ENCODE data around the gene RAB27B.
"Not testable (repeated sequence)": the region's sequence is repeated elsewhere in the genome, so short reads cannot be mapped to it uniquely, and the experiment has no call there.

RAB27B gene

DNA sequence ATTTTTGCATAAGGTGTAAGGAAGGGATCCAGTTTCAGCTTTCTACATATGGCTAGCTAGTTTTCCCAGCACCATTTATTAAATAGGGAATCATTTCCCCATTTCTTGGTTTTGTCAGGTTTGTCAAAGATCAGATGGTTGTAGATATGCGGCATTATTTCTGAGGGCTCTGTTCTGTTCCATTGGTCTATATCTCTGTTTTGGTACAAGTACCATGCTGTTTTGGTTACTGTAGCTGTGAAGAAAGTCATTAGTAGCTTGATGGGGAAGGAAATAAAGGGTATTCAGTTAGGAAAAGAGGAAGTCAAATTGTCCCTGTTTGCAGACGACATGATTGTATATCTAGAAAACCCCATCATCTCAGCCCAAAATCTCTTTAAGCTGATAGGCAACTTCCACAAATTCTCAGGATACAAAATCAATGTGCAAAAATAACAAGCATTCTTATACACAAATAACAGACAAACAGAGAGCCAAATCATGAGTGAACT is 7.4 kb upstream of the RAB27B start:
- DNase-seq = not testable (repeated sequence)

DNA sequence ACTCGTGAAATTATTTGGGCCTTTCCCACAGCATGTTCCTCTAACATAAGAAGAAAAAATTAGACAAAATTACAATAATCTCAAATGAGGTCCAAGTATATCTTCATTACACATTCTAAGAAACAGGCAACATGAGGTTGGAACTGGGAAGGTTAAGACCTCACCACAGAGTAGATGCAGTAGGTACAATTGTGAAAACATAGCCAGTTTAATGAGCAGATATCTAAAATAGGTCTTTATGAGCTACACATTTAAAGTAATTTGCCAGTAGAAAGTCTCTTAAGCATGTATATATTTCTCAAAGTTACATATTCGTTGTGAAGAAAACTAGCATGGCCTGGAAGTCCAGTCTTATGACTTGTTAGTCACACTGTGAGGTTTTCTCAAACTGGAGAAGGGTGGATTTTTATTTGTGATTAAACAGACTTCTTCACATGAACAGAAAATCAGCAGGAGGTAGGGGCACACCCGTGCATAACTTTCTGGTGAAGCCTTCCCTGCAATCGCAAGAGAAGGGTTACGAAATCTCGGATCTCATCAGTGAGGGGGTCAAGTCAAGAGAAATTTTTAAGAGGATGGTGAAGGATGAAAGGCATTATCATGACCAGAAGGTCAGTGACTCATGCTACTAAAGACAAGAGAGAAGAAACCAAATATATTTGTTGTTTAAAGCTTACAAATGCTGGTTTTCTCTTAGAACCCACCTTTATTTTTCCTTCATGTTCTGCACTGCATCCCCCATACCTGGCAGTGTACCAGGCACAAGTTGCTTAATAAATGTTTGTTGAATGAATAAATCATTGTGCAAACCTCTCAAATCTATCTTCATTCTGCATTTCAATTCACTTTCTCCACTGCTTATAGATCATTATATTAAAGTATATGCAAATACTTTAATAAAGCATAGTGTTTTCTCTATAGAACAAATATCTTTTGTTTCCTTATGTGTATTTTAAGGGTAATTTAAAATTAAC is 5.1 kb upstream of the RAB27B start:
- DNase-seq = no peak

DNA sequence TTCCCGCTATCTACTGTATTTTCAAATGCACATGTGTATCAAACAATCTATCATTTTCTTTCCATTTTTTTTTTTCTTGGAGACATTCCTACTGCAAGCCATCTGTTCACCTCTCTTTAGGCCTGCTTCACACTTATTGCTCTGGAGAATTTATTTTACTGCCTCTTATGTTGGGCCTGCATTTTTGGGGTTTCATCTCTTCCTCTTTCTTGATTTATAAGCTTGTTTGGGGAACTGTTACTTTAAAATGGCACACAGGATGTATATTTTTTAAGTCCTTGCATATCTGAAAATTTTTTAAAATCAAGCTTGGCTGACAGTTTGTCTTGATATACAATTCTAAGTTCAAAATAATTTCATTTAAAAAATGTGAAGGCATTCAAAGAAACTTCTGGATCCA is 3.5 kb upstream of the RAB27B start:
- DNase-seq = no peak

DNA sequence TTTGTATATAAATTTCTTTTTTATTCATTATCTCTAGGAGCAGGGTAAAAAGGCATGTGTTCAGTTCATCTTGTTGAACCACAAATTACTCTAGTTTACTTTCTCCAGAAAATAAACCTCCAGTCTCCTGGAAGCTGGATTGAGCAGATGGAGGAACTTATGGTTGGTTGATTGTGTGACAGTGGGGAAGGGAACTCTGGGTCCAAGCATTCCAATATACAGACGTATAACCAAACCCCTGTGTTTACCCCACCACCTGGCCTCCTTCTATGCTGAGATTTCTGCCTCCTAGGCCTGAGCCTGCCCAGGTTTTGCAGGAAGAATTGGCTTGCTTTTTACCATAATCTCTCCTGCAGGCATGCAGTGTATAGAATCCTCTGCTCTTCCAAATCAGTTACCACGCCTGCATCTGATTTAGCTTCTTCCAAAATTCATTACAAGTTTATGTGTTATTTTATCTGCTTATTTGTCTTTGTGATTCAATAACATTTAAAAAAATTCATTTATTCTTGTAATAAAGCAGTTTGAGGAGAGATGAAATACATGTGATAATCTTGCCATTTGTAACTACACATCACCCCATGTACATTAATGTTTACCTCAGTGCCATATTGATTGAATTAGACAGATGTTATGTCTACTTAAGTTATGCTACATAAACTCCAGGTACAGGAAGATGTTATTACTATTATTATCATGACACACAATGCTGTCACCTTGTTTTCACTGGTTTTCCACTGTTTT is 2.5 kb upstream of the RAB27B start:
- no peak for DNase-seq

DNA sequence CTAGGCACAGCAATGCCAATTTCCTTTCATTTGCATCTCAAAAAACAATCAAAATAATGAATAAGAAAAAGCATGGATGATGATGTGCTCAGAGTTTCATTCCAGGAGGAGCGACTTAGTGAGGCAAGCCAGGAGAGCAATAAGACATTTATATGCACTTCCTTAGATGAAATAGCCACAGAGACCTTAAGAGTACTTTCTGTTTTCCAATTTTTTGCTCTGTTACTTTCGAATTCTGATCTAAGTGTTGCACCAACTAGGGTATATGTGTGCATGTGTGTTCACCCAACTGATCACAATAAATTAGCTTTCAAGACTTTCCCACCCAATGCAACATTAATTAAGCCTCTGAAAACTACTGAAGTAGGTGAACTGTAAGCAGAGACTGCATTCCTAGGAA is 709 bp downstream of the RAB27B start:
- no peak for DNase-seq

DNA sequence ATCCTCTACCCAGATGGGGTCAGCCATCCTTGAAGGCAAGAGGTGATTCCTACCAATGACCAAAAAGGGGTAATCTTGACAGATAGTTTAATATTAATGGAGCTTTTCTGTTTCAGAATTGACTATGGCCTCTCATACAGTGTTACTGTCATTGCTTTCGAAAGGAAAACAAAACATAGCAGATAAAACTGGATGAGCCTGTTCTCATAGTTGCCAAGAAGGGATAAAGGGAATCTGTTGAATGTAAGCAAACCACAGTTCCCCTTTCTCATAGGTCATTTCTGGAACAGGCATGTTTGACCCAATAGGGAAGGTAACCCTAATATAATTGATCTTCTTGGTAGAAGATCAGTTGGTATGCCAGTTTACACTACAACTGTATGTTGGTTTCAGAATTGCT is 1.6 kb downstream of the RAB27B start:
- no peak for DNase-seq

DNA sequence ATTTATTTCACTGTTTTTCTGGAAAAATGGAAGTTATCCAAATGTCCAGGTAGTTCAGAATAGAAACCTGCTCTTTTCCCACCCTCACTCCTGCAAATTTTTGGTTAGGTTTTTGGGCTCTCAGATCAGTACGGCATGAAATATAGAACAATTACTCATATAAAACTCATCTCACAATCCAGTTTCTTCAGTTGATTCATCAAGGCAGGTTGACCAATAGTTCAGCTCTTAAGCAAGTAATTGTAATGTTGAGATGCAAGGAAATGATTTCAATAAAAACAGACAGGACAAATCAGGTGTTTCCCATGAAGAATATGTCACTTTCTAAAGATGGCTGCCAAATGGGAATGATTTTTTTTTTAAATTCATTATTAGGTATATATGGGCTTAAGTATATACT is 2.0 kb downstream of the RAB27B start:
- no peak for DNase-seq

DNA sequence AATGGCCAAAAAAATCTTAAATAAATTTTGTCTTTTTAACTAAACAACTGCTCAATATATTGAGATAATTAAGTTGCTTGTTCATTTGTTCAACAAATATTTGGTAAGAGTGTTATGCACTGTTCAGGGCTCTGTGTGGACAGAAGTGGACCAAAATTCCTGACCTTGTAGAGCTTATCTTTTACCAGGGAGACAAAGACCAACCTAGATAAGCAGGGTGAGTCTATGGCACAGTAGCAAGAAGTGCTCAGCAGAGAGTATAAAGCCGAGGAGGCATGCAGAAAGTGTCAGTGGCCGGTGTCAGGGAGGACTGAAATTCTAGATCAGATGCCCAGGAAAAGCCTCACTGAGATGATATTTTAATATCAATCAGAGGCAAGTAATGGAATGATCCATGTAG is 2.6 kb downstream of the RAB27B start:
- DNase-seq = no peak

DNA sequence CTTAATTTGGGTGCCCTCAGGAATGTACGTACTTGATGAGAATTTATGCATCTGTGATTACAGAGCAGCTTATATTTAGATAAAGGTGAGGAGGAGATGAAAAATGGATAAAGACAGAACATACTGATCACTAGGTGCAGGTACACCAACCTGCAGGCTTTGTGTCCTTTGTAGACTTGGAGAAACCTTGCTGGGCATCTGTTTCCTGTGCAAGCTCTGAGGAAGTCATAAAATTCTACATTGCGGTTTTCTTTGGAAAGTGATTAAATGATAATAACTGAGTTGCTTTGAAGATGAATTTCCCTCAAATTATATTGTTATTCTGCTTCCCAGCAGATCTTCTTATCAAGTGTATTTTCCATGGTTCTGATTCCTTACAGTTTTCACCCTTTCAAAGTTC is 7.7 kb downstream of the RAB27B start:
- DNase-seq = no peak

DNA sequence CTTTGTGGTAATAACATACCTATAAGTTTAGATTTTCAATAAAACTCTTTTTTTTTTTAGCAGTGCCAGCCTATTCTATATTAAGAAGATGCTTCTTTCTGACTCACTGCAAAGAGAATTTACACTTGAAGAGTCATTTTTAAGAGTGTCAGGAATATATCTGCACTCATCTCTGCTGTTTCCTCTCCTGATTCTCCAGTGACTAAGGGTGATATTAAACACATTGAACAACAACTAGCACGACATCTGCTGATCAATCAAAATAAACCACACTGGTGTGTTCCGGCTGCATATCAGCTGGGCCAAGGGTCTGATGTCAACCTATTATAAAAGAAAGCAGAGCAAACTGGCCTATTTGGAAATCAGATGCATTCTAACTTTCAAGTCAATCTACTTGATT is 15.0 kb downstream of the RAB27B start:
- no peak for DNase-seq

DNA sequence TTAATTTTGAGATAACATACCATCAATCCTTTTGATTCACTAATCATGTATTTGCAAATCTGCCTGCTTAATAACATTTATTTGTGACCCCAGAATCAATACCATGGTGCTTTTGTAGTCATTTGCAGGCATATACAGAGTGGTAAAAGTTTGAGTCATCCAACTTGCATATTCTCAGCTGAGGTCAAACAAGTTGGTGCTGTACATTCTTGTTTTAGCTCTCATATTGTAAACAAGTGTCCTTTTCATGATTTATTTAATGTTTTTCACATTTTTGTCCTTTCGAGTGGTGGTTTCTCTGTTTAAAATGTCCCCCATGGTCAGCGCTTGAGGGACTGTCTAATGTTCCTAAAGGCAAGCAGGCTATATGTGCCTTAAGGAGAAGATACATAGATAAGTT is 17.5 kb downstream of the RAB27B start:
- DNase-seq = no peak

DNA sequence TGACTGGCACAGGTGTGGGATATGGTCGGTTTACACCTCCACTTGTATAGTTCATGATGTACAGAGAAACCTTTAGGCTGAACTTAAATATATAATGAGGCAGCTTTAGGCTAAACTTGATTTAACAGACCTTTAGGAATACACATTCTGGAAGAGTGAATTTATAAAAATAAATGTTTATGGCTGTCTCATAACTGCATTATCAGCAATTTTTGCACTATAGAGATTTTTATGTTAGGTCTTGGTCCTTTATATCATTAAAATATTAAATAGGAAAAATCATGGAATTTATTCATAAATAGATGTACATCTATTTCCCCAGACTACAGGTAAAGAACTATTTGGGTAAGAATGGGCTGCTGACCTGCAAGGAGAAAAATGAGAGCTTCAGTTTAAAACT is 19.8 kb downstream of the RAB27B start:
- no peak for DNase-seq

DNA sequence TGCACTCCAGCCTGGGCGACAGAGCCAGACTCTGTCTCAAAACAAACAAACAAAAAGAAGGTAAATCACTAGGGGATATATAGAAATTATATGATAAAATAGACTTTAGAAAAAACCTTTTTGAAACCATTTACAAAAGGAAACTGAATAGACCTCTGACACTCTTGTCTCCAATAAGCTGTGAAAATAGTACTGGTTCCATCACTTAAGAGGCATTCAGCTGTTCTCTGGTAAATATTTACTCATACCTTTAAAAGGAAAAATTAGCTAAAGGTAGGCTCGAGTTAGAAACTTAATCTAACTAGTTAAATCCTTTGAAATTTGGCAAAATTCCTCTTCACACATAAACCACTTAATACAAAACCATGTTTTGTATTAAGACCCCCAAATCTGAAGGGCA is 21.4 kb downstream of the RAB27B start:
- no peak for DNase-seq

DNA sequence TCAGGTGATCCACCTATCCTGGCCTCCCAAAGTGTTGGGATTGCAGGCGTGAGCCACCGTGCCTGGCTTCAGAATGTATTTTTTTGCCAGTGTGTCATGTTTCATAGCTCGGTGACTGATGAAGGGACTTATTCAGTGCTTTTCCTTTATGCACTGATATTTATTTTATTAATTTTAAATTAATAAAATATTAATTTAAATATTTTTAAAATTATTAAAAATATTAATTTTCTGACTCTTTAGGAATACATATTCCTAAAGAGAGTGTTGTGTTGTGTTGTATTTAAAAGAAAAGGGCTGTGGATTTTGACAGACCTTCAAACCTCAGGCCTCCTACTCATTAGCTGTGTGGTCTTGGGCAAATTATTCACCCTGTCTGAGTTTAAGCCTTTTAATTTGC is 22.3 kb downstream of the RAB27B start:
- no peak for DNase-seq

DNA sequence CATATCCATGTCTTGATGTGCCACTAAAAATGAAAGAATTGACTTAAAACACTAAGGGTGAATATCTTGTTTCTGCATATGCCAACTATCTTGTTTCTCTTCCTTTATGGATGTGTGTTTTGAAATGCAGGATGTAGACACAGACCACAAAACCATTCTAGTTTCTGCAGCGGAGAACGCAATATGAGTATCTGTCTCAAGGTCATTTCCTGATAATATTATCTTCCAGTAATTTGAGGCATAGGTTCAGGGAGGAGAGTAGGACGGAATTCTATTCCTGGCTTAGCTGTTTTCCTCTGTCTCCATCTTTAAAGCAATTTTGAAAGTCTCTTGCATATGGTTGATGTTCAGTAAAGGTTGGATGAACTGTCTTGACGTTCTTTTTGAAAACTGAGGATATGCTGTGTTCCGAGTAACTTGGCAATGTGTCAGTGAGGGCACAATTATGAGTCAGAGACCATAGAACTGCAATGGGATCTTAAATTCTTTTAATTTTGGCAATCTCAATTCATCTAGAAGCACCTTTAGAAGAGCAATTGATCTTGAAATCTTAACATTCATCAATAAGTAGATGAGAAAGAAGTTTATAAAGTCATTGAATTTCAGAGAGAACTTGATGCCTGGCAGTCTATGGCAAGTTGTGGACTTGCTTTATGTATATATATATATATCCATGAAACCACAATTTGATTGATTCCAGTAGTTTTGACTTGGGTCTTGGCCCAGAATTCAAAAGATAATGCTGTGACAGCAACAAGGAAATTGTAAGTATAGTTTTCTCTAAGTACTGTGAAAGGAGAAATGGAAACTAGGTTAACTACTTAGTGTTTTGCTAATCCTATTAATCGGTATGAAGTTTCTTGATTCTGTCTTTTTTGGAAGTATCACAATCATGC is 24.8 kb downstream of the RAB27B start:
- DNase-seq = no peak

DNA sequence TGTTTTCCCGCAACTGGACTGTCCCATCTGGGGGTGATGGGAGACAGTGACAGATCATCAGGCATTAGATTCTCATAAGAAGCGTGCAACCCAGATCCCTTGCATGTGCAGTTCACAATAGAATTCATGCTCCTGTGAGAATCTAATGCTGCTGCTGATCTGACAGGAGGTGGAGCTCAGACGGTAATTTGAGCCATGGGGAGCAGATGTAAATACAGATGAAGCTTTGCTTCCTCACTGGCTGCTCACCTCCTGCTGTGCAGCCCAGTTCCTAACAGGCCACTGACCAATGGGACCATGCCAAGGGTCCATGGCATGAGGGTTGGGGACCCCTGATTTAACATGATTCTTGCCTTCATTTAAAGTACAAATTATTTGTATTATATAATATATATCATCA is 26.8 kb downstream of the RAB27B start:
- not testable (repeated sequence) for DNase-seq

DNA sequence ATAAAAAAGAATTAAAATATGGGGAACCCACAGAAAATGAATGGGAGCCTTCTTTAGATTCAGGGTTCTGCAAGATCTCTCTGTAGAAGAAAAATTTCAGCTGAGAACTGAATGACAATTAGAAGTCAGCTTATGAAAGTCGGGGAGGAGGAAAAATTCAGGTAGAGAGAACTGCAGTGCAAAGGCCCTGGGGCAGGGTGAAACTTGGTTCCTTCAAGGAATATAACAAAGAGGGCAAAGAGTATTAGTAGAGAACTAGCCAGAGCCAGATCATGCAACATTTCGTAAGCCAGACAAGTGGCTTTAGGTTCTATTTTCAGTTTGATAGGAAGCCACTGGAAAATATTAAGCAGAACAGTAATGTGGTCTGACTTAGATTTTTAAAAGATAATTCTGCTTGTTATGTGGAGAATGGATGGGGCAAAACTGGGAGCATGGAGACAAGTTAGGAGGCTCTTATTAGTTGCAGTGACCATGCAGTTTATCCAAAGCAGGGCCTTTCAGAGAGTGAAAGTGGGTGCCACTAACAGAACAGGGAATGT is 27.9 kb downstream of the RAB27B start:
- no peak for DNase-seq

DNA sequence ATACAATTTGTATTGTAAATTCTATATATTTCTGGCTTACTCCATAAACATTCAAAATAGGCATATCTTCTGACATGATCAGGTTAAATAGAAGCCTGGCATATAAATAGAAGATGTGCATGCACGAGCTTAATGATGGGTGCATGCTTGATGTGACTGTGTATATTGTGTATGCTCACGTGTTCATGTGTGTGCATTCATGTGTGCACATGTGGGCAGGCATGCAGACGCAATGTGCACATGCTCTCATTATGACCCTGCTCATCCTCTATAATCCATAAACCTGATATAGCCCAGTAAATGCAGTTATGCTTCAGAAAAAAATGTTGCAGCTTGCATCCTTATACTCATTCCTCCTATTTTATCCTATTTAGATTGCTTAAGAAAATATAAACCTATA is 29.2 kb downstream of the RAB27B start:
- DNase-seq = no peak

DNA sequence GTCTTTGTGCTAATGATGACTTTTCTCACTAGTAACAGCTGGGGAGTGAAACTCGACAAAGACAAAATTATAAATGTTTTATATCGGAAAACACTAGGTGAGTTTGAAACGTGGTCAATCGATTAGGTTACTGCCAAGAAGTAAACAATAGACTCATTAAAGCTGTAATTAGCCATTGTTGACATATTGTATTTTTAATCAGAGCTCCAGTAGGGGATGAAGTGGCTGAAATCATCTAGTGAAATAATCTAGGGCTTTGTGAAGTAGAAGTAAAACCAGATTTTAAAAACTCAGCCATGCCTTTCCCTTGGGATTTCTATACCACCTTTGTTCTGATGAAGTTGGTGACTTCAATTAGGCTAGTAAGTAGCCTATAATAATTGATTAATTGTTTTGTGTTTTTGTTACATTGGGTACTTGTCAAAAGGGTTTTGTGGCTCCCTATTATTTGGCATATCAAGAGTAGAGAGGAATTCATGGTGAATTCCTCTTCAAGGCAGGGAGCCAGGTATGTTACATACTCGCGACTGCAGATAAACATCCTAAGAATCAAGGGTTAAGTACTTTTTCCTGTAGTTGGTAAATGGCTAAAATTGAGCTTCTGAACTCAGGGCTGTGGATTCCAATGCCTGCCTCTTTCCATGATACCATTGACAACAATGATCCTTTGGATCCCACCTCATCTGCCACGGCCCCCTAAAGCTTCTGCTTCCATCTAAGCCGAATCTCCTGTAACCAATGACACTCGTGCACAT is 31.6 kb downstream of the RAB27B start:
- peak; percentile 30 for DNase-seq

DNA sequence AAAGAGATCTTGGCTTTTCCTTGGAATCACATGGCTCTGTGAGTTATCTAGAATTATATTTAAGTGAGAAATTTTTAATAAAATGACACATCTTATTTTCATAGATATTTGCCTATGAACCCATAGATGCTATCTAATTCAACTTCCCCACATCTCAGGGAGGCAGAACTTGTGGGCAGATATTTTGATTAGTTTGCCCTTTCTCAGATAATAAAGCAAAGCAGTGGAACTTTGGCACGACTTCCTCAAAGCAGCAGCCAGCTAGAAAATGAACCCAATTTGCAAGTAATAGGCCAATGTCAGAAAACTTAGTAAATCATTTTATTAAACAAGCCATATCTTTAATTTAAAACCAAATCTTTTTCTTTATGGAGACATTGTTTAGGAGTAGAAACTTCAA is 32.7 kb downstream of the RAB27B start:
- no peak for DNase-seq

DNA sequence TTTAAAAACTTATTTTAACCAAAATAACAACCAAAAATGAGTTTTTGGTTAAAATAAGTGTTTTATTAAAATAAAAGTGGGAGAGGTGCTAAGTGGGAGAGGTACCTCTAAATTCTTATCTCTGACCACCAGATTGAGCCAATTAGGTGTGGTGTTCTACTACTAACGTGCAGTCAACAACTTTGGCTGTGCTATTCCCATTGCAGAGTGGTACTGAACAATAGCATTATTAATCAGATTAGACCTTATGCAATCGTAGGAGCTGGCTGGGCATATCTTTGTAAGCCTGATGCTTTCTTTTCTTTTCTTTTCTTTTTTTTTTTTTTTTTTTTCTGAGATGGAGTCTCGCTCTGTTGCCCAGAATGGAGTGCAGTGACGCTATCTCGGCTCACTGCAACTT is 38.9 kb downstream of the RAB27B start:
- no peak for DNase-seq

DNA sequence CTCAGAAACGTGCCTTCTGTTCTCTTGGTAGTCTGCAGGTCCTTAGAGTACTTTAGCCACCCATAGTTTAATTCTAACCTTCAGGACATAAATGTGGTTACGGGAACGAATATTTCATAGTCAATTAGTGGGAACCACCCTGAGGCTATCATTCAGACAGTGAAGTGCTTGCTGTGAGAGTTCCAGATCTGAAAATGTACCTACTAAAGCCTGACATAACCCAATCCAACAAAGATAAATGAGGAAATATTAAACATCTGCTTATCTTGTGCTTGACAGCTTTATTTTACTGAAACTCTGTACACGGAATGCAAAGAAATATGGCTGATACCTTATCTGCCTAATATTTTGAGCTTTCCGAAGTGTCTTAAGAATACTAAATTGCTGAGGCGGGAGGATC is 43.0 kb downstream of the RAB27B start:
- DNase-seq = no peak

All from NCI-H1105 treated with DMSO at 0.1 percent for 48 hours (cell line).